SK-N-SH (cell line): ENCODE measurements around the gene TRIM38. TPM values are rescaled to one million over a fixed set of nuclear protein-coding genes. Genes with fewer than 3 reads are reported as not detected.

ENCODE experiments used
- CTCF ChIA-PET: fragments of 300-600, 350-600 bp; formaldehyde crosslinking; extraction: SDS; loops from one replicate; lab custom pipeline; 2021; lab: Yijun Ruan, JAX
- POLR2A ChIA-PET: fragments of 350-600 bp; sonication (Branson Sonifier 250); formaldehyde crosslinking; extraction: SDS; loops from one replicate; lab custom pipeline; 2020; ENCODE audit warnings: antibody characterized with exemption, inconsistent platforms; lab: Yijun Ruan, JAX
- DNase-seq: peaks from one replicate; pipeline ENCODE4 v3.0.0; 2012
- H2AFZ ChIP-seq: fragments of 200-600 bp; sonication (generic); 2 replicates; pipeline ENCODE4 v1.8.1; 2016; ENCODE audit warnings: antibody characterized with exemption, mild to moderate bottlenecking, low read depth
- H3F3A ChIP-seq: fragments of 200-600 bp; sonication (generic); replicated peaks from 2 replicates; pipeline ENCODE3; 2016; ENCODE audit warnings: antibody characterized with exemption, mild to moderate bottlenecking; ENCODE audit not compliant: insufficient read depth
- H3K27ac ChIP-seq, 2 experiments: fragments of 200-500 bp in 1 of 2; fragments of 200-600 bp in 1 of 2; sonication (Bioruptor generic) in 1 of 2; sonication (generic), shearing (Covaris generic) in 1 of 2; 2 replicates each; pipeline versions ENCODE4 v1.5.1 to v1.6.1; 2014 to 2016; ENCODE audit warnings: low read depth in 2 of 2, inconsistent platforms in 1 of 2, low read length in 1 of 2, mild to moderate bottlenecking in 1 of 2, mixed read lengths in 1 of 2
- H3K27me3 ChIP-seq: fragments of 200-600 bp; sonication (generic), shearing (Covaris generic); 2 replicates; pipeline ENCODE4 v1.6.1; 2016; ENCODE audit warnings: mixed run types; ENCODE audit not compliant: insufficient read depth
- H3K36me3 ChIP-seq, 2 experiments: fragments of 200-500 bp in 1 of 2; fragments of 200-600 bp in 1 of 2; sonication (Bioruptor generic) in 1 of 2; sonication (generic) in 1 of 2; replicated peaks in 1 of 2; 2 replicates each; pipeline versions ENCODE3 to v1.5.1; 2014 to 2016; ENCODE audit warnings: low read length in 1 of 2, mild to moderate bottlenecking in 1 of 2; ENCODE audit not compliant: insufficient read depth in 2 of 2, control insufficient read depth in 1 of 2
- H3K4me1 ChIP-seq, 2 experiments: fragments of 200-500 bp in 1 of 2; fragments of 200-600 bp in 1 of 2; sonication (Bioruptor generic) in 1 of 2; sonication (generic), shearing (Covaris generic) in 1 of 2; 2 replicates each; pipeline versions ENCODE4 v1.5.1 to v1.6.1; 2014 to 2016; ENCODE audit warnings: low read depth in 1 of 2, low read length in 1 of 2, mixed run types in 1 of 2; ENCODE audit not compliant: insufficient read depth in 2 of 2, control insufficient read depth in 1 of 2
- H3K4me2 ChIP-seq: fragments of 200-600 bp; sonication (generic), shearing (Covaris generic); 2 replicates; pipeline ENCODE4 v1.6.1; 2017; ENCODE audit warnings: mixed run types
- H3K4me3 ChIP-seq, 2 experiments: fragments of 200-500 bp in 1 of 2; fragments of 200-600 bp in 1 of 2; sonication (Bioruptor generic) in 1 of 2; sonication (generic), shearing (Covaris generic) in 1 of 2; 2 replicates each; pipeline versions ENCODE4 v1.5.1 to v1.8.1; 2014 to 2016; ENCODE audit warnings: low read depth in 2 of 2, inconsistent platforms in 1 of 2, low read length in 1 of 2, mild to moderate bottlenecking in 1 of 2, mixed read lengths in 1 of 2, moderate library complexity in 1 of 2
- H3K79me2 ChIP-seq: fragments of 200-600 bp; sonication (generic); 2 replicates; pipeline ENCODE4 v1.8.1; 2017; ENCODE audit warnings: mild to moderate bottlenecking; ENCODE audit not compliant: insufficient read depth
- H3K9ac ChIP-seq: fragments of 200-600 bp; sonication (generic); 2 replicates; pipeline ENCODE4 v1.6.1; 2017; ENCODE audit warnings: mixed run types
- H3K9me2 ChIP-seq: fragments of 200-600 bp; sonication (generic); 2 replicates; pipeline ENCODE4 v1.6.1; 2017; ENCODE audit warnings: mixed run types
- H3K9me3 ChIP-seq: fragments of 200-600 bp; sonication (generic); 2 replicates; pipeline ENCODE4 v1.6.1; 2017; ENCODE audit warnings: mixed run types, mild to moderate bottlenecking, moderate library complexity
- H4K20me1 ChIP-seq: fragments of 200-600 bp; sonication (generic); 2 replicates; pipeline ENCODE4 v1.6.1; 2017; ENCODE audit warnings: mild to moderate bottlenecking, mixed run types; ENCODE audit not compliant: insufficient read depth
- CHD2 ChIP-seq: fragments of 150-350 bp; IDR thresholded peaks from 2 replicates; pipeline ENCODE4 v1.6.1; 2018; ENCODE audit warnings: low read length; ENCODE audit not compliant: partially characterized antibody
- ELF1 ChIP-seq: IDR thresholded peaks from 2 replicates; pipeline ENCODE4 v1.4.0; 2012
- FOXJ3 ChIP-seq: sonication (generic); formaldehyde crosslinking; IDR thresholded peaks from 2 replicates; pipeline ENCODE4 v1.5.1; 2020; ENCODE audit warnings: mild to moderate bottlenecking, missing genetic modification reagents
- GABPA ChIP-seq: IDR thresholded peaks from 2 replicates; pipeline ENCODE4 v1.4.0; 2012; ENCODE audit warnings: low read depth, mild to moderate bottlenecking
- MXI1 ChIP-seq: IDR thresholded peaks from 2 replicates; pipeline ENCODE4 v1.6.1; 2012; ENCODE audit warnings: mild to moderate bottlenecking, low read depth, low read length, improper control_type of control experiment
- NFIC ChIP-seq: IDR thresholded peaks from 2 replicates; pipeline ENCODE4 v1.4.0; 2012; ENCODE audit warnings: borderline replicate concordance
- NRF1 ChIP-seq: IDR thresholded peaks from 2 replicates; pipeline ENCODE4 v1.6.1; 2012; ENCODE audit warnings: low read depth, mild to moderate bottlenecking, low read length
- RFX5 ChIP-seq: IDR thresholded peaks from 2 replicates; pipeline ENCODE4 v1.6.1; 2012; ENCODE audit warnings: mild to moderate bottlenecking, improper control_type of control experiment, low read length
- SMC3 ChIP-seq: IDR thresholded peaks from 2 replicates; pipeline ENCODE4 v1.6.1; 2012; ENCODE audit warnings: low read depth, low read length, improper control_type of control experiment
- TAF1 ChIP-seq: IDR thresholded peaks from 2 replicates; pipeline ENCODE4 v1.6.1; 2012; ENCODE audit warnings: low read depth, mild to moderate bottlenecking, low read length, moderate library complexity, borderline replicate concordance
- YY1 ChIP-seq: IDR thresholded peaks from 2 replicates; pipeline ENCODE4 v1.4.0; 2012; ENCODE audit warnings: low read depth, mild to moderate bottlenecking
- WGBS: methylation state at CpG from one replicate; pipeline ENCODE4 v1.1.6; 2017; ENCODE audit warnings: low lambda C conversion rate; 5-methylcytosine and 5-hydroxymethylcytosine counted together
- polyA plus RNA-seq, 3 experiments: library from polyadenylated mRNA; depleted of rRNA; stranded (reverse); fragments of >200 nt; gene quantifications; 2 replicates each; pipeline ENCODE4 v1.2.3, GENCODE V29; 2012
- TF ChIP-seq, protein P1 (sequence below): fragments of 150-350 bp; IDR thresholded peaks from 2 replicates; pipeline ENCODE4 v1.6.1; 2017; ENCODE audit warnings: antibody characterized with exemption, low read length, low read depth, borderline replicate concordance
- TF ChIP-seq, protein P2 (sequence below): IDR thresholded peaks from 2 replicates; pipeline ENCODE4; 2012
- TF ChIP-seq, protein P3 (sequence below): IDR thresholded peaks from 2 replicates; pipeline ENCODE4 v1.4.0; 2012; ENCODE audit warnings: low read depth
- TF ChIP-seq, protein P4 (sequence below): IDR thresholded peaks from 2 replicates; pipeline ENCODE4 v1.4.0; 2012; ENCODE audit warnings: low read depth, borderline replicate concordance

Gene TRIM38
- polyA plus RNA-seq, 1 of the 3 experiments (the other 2 are of a cell fraction): 0.62 TPM

DNA sequence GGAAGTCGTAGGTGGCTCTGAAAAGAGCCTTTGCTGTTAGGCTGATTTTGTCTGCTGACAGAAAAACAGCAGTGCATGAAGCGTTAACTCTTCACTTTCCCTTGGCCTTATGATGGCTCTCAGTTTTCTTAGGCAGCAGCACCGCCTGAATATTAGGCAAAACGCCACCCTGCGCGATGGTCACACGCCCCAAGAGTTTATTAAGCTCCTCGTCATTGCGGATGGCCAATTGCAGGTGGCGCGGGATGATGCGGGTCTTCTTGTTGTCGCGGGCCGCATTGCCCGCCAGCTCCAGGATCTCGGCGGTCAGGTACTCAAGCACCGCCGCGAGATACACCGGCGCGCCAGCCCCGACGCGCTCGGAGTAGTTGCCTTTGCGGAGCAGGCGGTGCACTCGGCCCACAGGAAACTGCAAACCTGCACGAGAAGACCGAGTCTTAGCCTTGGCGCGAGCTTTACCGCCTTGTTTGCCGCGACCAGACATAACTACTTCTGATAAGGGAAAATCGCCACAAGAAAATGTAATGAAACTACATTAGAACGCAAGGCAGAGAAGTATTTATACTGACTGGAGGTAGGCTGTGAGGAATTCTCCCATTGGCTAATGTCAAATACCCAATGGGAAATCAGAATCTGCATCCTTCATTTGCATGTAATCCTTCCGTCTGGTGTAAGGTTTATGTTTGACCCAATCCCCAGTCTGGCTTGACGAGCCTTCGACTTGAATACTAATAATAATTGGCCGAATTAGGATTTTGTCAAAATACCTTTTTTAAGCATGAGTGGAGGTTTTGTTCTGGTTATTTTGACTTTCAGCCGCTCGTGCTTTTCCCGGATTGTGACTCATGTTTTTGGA, 70.7 kb downstream of the TRIM38 start (continued):
- no peak for TF ChIP-seq GABPA
- no peak for TF ChIP-seq NFIC
- no peak for TF ChIP-seq YY1
- no peak for TF ChIP-seq NRF1
- TF ChIP-seq RFX5: no peak
- TF ChIP-seq SMC3: no peak
- peak; percentile 88 for TF ChIP-seq CHD2
- no peak for TF ChIP-seq FOXJ3
- TF ChIP-seq, protein P1, sequence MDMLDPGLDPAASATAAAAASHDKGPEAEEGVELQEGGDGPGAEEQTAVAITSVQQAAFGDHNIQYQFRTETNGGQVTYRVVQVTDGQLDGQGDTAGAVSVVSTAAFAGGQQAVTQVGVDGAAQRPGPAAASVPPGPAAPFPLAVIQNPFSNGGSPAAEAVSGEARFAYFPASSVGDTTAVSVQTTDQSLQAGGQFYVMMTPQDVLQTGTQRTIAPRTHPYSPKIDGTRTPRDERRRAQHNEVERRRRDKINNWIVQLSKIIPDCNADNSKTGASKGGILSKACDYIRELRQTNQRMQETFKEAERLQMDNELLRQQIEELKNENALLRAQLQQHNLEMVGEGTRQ: no peak
- TF ChIP-seq TAF1: peak; percentile 47; the same call in 1 of the 2 replicates
- TF ChIP-seq, protein P2, sequence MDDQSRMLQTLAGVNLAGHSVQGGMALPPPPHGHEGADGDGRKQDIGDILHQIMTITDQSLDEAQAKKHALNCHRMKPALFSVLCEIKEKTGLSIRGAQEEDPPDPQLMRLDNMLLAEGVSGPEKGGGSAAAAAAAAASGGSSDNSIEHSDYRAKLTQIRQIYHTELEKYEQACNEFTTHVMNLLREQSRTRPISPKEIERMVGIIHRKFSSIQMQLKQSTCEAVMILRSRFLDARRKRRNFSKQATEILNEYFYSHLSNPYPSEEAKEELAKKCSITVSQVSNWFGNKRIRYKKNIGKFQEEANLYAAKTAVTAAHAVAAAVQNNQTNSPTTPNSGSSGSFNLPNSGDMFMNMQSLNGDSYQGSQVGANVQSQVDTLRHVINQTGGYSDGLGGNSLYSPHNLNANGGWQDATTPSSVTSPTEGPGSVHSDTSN: no peak
- no peak for TF ChIP-seq ELF1

DNA sequence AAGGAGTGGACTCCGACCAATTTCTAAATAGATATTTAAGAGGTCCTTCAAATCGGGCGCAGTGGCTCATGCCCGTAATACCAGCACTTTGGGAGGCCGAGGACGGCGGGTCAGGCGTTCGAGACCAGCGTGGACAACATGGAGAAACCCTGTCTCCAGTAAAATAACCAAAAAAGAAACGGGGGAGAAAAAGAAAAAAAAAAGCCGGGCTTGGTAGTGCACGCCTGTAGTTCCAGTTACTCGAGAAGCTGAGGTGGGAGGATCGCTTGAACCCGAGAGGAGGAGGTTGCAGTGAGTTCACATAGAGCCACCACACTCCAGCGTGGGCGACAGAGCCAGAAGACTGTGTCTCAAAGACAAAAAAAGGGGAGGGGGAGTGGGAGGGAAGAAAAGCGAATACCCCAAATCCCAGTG, 71.3 kb downstream of the TRIM38 start:
- Histone ChIP-seq H3K79me2 (no peaks in the 10 kb centered on the region), H2AFZ (peak overlapping the region; percentile 83), H4K20me1 (no peaks in the 10 kb centered on the region), H3K27me3 (no peaks in the 10 kb centered on the region), H3K9me2 (no peaks in the 10 kb centered on the region), H3K36me3 (no peaks in the 10 kb centered on the region), H3K27ac (peak overlapping the region; percentile 83 to 92), H3K9ac (peak overlapping the region; percentile 57), H3K9me3 (no peaks in the 10 kb centered on the region), H3K4me2 (peak overlapping the region; percentile 67), H3K4me3 (peak overlapping the region; percentile 46 to 73), H3K4me1 (peaks cover 10 to 11% of the 10 kb centered on the region in 2 experiments; a peak in 3 of 4 replicates), H3F3A (peaks cover 36% of the 10 kb centered on the region)
- ChIA-PET CTCF (no interaction called here), POLR2A (interaction anchor here (0.6 to 7.1 kb wide), 16 partner anchors 10 to 1839 kb away, joined by 3 to 166 read pairs (median 17); a partner anchor contains a TSS)
- TF ChIP-seq, protein P2: no peak
- TF ChIP-seq, protein P3, sequence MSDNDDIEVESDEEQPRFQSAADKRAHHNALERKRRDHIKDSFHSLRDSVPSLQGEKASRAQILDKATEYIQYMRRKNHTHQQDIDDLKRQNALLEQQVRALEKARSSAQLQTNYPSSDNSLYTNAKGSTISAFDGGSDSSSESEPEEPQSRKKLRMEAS: no peak
- TF ChIP-seq, protein P4, sequence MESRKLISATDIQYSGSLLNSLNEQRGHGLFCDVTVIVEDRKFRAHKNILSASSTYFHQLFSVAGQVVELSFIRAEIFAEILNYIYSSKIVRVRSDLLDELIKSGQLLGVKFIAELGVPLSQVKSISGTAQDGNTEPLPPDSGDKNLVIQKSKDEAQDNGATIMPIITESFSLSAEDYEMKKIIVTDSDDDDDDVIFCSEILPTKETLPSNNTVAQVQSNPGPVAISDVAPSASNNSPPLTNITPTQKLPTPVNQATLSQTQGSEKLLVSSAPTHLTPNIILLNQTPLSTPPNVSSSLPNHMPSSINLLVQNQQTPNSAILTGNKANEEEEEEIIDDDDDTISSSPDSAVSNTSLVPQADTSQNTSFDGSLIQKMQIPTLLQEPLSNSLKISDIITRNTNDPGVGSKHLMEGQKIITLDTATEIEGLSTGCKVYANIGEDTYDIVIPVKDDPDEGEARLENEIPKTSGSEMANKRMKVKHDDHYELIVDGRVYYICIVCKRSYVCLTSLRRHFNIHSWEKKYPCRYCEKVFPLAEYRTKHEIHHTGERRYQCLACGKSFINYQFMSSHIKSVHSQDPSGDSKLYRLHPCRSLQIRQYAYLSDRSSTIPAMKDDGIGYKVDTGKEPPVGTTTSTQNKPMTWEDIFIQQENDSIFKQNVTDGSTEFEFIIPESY: no peak
- peak; percentile 51; the same call in 1 of the 2 replicates for TF ChIP-seq MXI1
- 6% methylated on average over 19 of the region's 19 CpGs for WGBS
- DNase-seq: no peak
